ENCODE data around the gene DEFB128.

DEFB128 gene

GRCh38 chr20:152131-152530 is 37.4 kb downstream of the DEFB128 start:
- no peak for DNase-seq (ENCODE audit: low read depth)

DNA sequence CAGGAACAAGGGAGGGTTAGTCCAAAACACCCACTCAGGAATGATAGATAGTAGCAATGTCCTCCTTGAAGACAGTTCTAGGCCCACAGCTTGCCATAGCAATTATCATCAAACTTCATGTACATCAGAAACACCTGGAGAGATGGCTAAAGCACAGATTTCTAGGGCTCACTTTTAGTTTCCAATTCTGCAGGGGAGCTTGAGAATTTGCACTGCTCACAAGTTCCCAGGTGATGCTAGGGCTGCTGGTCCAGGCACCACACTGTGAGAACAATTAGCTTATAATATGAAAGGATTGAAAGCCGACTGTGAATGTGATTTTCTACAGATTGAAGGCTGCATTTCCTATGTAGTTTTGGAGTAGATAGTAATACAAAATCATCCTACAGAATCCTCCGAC is 43.6 kb downstream of the DEFB128 start:
- DNase-seq (ENCODE audit: low read depth): no peak

DNA sequence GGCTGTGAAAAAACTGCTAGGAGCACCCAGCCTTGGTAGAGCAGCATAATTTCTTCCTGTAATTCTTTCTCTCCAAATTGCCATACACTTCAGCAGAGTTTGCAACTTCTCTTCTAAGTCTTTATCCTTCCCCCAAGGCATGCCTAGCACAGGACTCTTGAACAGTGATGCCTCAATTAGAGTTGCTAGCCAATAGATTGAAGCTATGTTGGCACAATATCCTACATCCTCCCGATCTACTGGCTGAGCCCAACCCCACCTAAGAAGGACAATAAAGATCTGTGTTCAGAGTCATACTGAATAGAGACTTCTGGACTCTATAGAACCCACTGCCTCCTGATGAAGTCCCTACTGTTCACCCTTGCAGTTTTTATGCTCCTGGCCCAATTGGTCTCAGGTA is 47.2 kb downstream of the DEFB128 start, which contains the start of gene DEFB126:
Gene DEFB126 (plus strand): TSS at position 301 of the 400 bp plus-strand sequence. CDS start 39 bp downstream, at position 340.
- no peak for DNase-seq (ENCODE audit: low read depth)
